CD14-positive monocyte (primary cell): Measurements from ENCODE around the gene PHLDB2. TPM values are rescaled to one million over a fixed set of nuclear protein-coding genes. Genes with fewer than 3 reads are reported as not detected.

ENCODE experiments used
- DNase-seq, 3 donors: peaks; one replicate each; pipeline ENCODE4 v3.0.0-alpha.2; 2011 to 2022
- H2AFZ ChIP-seq: 2 replicates; pipeline ENCODE4 v1.6.0; 2012; ENCODE audit warnings: mild to moderate bottlenecking, low read depth, low read length, inconsistent platforms; ENCODE audit not compliant: insufficient read depth, poor library complexity, severe bottlenecking
- H3K27ac ChIP-seq, 2 donors: 1 replicate in 1 of 2; 2 replicates in 1 of 2; pipeline ENCODE4 v1.5.1; 2012 to 2013; ENCODE audit warnings: low read length in 2 of 2, control low read depth in 1 of 2, inconsistent platforms in 1 of 2, low read depth in 1 of 2, mild to moderate bottlenecking in 1 of 2
- H3K27me3 ChIP-seq, 2 donors: one replicate each; pipeline versions ENCODE4 v1.6.0 to v1.6.1; 2011 to 2013; ENCODE audit warnings: low read length in 2 of 2; ENCODE audit not compliant: control insufficient read depth in 2 of 2, insufficient read depth in 2 of 2
- H3K36me3 ChIP-seq, 2 donors: replicated peaks in 1 of 2; 1 replicate in 1 of 2; 2 replicates in 1 of 2; pipeline versions ENCODE4 v1.5.1 to v1.6.1; 2012 to 2013; ENCODE audit warnings: low read length in 2 of 2, control low read depth in 1 of 2, inconsistent platforms in 1 of 2, mild to moderate bottlenecking in 1 of 2; ENCODE audit not compliant: insufficient read depth in 2 of 2, control insufficient read depth in 1 of 2
- H3K4me1 ChIP-seq, 2 donors: 1 replicate in 1 of 2; 2 replicates in 1 of 2; pipeline versions ENCODE4 v1.5.1 to v1.6.1; 2012 to 2013; ENCODE audit warnings: low read length in 2 of 2, control low read depth in 1 of 2, inconsistent platforms in 1 of 2, mild to moderate bottlenecking in 1 of 2, moderate library complexity in 1 of 2; ENCODE audit not compliant: insufficient read depth in 2 of 2, control insufficient read depth in 1 of 2
- H3K4me2 ChIP-seq: replicated peaks from 2 replicates; pipeline ENCODE3; 2012; ENCODE audit warnings: low read length, moderate library complexity, mild to moderate bottlenecking; ENCODE audit not compliant: poor library complexity, severe bottlenecking; ENCODE audit errors: extremely low read depth
- H3K4me3 ChIP-seq, 3 experiments: fragments of 200-600 bp in 1 of 3; sonication (generic) in 1 of 3; replicated peaks in 1 of 3; 1 replicate in 2 of 3; 2 replicates in 1 of 3; pipeline ENCODE4 v1.5.1; 2011 to 2013; ENCODE audit warnings: low read length in 3 of 3, mild to moderate bottlenecking in 3 of 3, control low read depth in 2 of 3, low read depth in 2 of 3, inconsistent platforms in 1 of 3, moderate library complexity in 1 of 3
- H3K79me2 ChIP-seq: 2 replicates; pipeline ENCODE4 v1.6.0; 2012; ENCODE audit warnings: mild to moderate bottlenecking, control low read depth, inconsistent platforms, low read length, moderate library complexity; ENCODE audit not compliant: insufficient read depth
- H3K9ac ChIP-seq: 2 replicates; pipeline ENCODE4 v1.6.0; 2017; ENCODE audit warnings: low read length, mild to moderate bottlenecking; ENCODE audit not compliant: insufficient read depth, poor library complexity, severe bottlenecking
- H3K9me3 ChIP-seq, 2 donors: replicated peaks in 1 of 2; 1 replicate in 1 of 2; 2 replicates in 1 of 2; pipeline versions ENCODE4 v1.5.1 to v1.6.1; 2012 to 2013; ENCODE audit warnings: low read length in 2 of 2, control low read depth in 1 of 2; ENCODE audit not compliant: control insufficient read depth in 1 of 2, insufficient read depth in 1 of 2
- H4K20me1 ChIP-seq: 2 replicates; pipeline ENCODE4 v1.6.0; 2012; ENCODE audit warnings: mild to moderate bottlenecking, low read length, control low read depth, moderate library complexity; ENCODE audit not compliant: insufficient read depth
- H3K27ac Mint-ChIP-seq, 7 donors: one replicate each; pipeline ENCODE4 v1.8.0; 2020; ENCODE audit warnings: mild to moderate bottlenecking in 7 of 7, mixed read lengths in 7 of 7, moderate library complexity in 6 of 7, inconsistent platforms in 2 of 7
- H3K27me3 Mint-ChIP-seq, 3 donors: one replicate each; pipeline ENCODE4 v1.8.0; 2021 to 2022; ENCODE audit warnings: low read depth in 3 of 3, mild to moderate bottlenecking in 3 of 3, mixed read lengths in 3 of 3, moderate library complexity in 3 of 3, inconsistent platforms in 1 of 3
- H3K36me3 Mint-ChIP-seq, 2 donors: one replicate each; pipeline ENCODE4 v1.8.0; 2020; ENCODE audit warnings: mixed read lengths in 2 of 2, inconsistent platforms in 1 of 2, mild to moderate bottlenecking in 1 of 2
- H3K4me1 Mint-ChIP-seq: one replicate; pipeline ENCODE4 v1.8.0; 2020; ENCODE audit warnings: mild to moderate bottlenecking, mixed read lengths
- H3K4me3 Mint-ChIP-seq, 2 donors: one replicate each; pipeline ENCODE4 v1.8.0; 2020; ENCODE audit warnings: mild to moderate bottlenecking in 2 of 2, mixed read lengths in 2 of 2, moderate library complexity in 1 of 2
- H3K9me3 Mint-ChIP-seq, 7 donors: one replicate each; pipeline ENCODE4 v1.8.0; 2020 to 2022; ENCODE audit warnings: mixed read lengths in 7 of 7, mild to moderate bottlenecking in 6 of 7, moderate library complexity in 6 of 7, inconsistent platforms in 2 of 7
- WGBS: methylation state at CpG from one replicate; pipeline ENCODE4 v1.1.5; 2013; ENCODE audit warnings: missing lambda C conversion rate; ENCODE audit not compliant: insufficient coverage; 5-methylcytosine and 5-hydroxymethylcytosine counted together
- intact Hi-C, 2 donors: fragments of 100-400 bp; cut with micrococcal nuclease; formaldehyde crosslinking; loops; one replicate each; pipeline versions ENCODE4 v1.15.0 to v1.15.1; 2023
- polyA plus RNA-seq, 3 donors: library from polyadenylated mRNA; depleted of rRNA in 1 of 3; unstranded in 2 of 3; stranded (reverse) in 1 of 3; fragments of 300-500 nt in 2 of 3; fragments of >200 nt in 1 of 3; fragmentation: Illumina TruSeq in 2 of 3; gene quantifications; 1 replicate in 2 of 3; 2 replicates in 1 of 3; pipeline ENCODE4 v1.2.3, GENCODE V29; 2012 to 2021
- TF ChIP-seq, protein P1 (sequence below): fragments of 200-600 bp; IDR thresholded peaks from one replicate; pipeline ENCODE4 v1.8.0; 2022; ENCODE audit warnings: antibody characterized with exemption, mild to moderate bottlenecking

The PHLDB2 gene
- polyA plus RNA-seq, 3 donors: 0.08 TPM; not detected in 2

DNA sequence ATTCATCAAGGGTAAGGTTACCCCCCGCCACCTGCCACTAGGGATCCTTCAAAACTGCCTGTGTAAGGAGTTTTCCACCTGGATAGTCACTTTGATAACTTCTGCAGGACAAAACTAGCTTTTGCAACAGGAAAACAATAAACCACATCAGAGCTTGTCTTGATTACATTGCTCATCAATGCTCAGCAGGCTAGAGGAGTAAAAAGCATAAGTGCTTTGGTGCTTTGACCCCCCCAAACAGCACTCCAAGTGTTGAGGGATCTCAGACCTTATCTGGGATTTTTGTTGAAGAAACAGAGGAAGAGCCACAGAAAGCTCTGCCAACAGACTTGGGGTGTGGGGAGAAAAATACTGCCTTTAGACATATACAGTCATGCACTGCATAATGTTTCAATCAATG, 10.8 kb upstream of the PHLDB2 start:
- Histone ChIP-seq H3K4me3 (no peak overlapping the region), H3K79me2 (no peaks in the 10 kb centered on the region), H2AFZ (no peak overlapping the region), H3K4me1 (no peaks in the 10 kb centered on the region), H3K27ac (no peak overlapping the region), H3K4me2 (no peak overlapping the region), H4K20me1 (no peaks in the 10 kb centered on the region), H3K36me3 (no peaks in the 10 kb centered on the region), H3K9ac (no peak overlapping the region), H3K9me3 (no peaks in the 10 kb centered on the region), H3K27me3 (no peaks in the 10 kb centered on the region)
- H3K27me3 Mint-ChIP-seq: peaks cover 2 to 9% (median 3%) of the 10 kb centered on the region in 3 donors
- no peaks in the 10 kb centered on the region for H3K36me3 Mint-ChIP-seq
- H3K4me3 Mint-ChIP-seq: no peak overlapping the region
- peaks cover 0 to 3% (median 0%) of the 10 kb centered on the region in 7 donors for H3K9me3 Mint-ChIP-seq
- TF ChIP-seq, protein P1, sequence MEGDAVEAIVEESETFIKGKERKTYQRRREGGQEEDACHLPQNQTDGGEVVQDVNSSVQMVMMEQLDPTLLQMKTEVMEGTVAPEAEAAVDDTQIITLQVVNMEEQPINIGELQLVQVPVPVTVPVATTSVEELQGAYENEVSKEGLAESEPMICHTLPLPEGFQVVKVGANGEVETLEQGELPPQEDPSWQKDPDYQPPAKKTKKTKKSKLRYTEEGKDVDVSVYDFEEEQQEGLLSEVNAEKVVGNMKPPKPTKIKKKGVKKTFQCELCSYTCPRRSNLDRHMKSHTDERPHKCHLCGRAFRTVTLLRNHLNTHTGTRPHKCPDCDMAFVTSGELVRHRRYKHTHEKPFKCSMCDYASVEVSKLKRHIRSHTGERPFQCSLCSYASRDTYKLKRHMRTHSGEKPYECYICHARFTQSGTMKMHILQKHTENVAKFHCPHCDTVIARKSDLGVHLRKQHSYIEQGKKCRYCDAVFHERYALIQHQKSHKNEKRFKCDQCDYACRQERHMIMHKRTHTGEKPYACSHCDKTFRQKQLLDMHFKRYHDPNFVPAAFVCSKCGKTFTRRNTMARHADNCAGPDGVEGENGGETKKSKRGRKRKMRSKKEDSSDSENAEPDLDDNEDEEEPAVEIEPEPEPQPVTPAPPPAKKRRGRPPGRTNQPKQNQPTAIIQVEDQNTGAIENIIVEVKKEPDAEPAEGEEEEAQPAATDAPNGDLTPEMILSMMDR: no peak
- H3K27ac Mint-ChIP-seq: no peak overlapping the region
- no peak for DNase-seq
- H3K4me1 Mint-ChIP-seq: peaks cover 7% of the 10 kb centered on the region
- 100% methylated on average over 1 of the region's 1 CpG for WGBS
- intact Hi-C loops: no loop called here

DNA sequence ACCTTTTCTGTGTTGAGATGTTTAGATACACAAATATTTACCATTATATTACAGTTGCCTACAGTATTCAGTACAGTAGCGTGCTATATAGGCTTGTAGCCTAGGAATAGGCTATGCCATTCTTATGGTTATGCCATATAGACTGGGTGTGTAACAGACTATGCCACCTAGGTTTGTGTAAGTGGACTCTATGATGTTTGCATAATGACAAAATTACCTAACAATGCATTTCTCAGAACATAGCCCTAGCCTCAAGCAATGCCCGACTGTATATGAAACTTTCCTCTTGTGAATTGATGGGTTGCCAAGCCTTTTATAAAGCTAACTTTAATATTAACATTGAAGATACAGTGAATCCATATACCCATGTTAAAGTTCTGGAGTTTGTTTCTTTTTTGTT, 10.3 kb upstream of the PHLDB2 start:
- intact Hi-C loops: no loop called here
- no peak overlapping the region for H3K4me2 ChIP-seq
- no peaks in the 10 kb centered on the region for H3K79me2 ChIP-seq
- peaks cover 7% of the 10 kb centered on the region for H3K4me1 Mint-ChIP-seq
- H3K4me1 ChIP-seq: no peaks in the 10 kb centered on the region
- no CpG with 5 or more reads among the region's 2 CpGs for WGBS
- no peak overlapping the region for H3K4me3 ChIP-seq
- no peak for DNase-seq
- H3K27ac Mint-ChIP-seq: no peak overlapping the region
- peaks cover 2 to 9% (median 3%) of the 10 kb centered on the region in 3 donors for H3K27me3 Mint-ChIP-seq
- H3K27me3 ChIP-seq: no peaks in the 10 kb centered on the region
- TF ChIP-seq, protein P1: no peak
- H3K36me3 Mint-ChIP-seq: no peaks in the 10 kb centered on the region
- peaks cover 0 to 3% (median 0%) of the 10 kb centered on the region in 7 donors for H3K9me3 Mint-ChIP-seq
- H2AFZ ChIP-seq: no peak overlapping the region
- no peak overlapping the region for H3K9ac ChIP-seq
- H4K20me1 ChIP-seq: no peaks in the 10 kb centered on the region
- no peak overlapping the region for H3K27ac ChIP-seq
- H3K4me3 Mint-ChIP-seq: no peak overlapping the region
- H3K9me3 ChIP-seq: no peaks in the 10 kb centered on the region
- no peaks in the 10 kb centered on the region for H3K36me3 ChIP-seq
